Testis (tissue), 2 donors: ENCODE results near the gene TM4SF20.

Experiments
- CTCF ChIP-seq, 3 experiments: fragments of 450-650 bp in 2 of 3; fragments of 200-600 bp in 1 of 3; sonication (generic) in 1 of 3; IDR thresholded peaks; one replicate each; pipeline ENCODE4 v1.5.1; 2016 to 2019; ENCODE audit warnings: antibody characterized with exemption in 3 of 3, mild to moderate bottlenecking in 2 of 3, moderate library complexity in 1 of 3
- POLR2A ChIP-seq: fragments of 450-650 bp; IDR thresholded peaks from one replicate; pipeline ENCODE4 v1.6.1; 2017; ENCODE audit warnings: antibody characterized with exemption, mild to moderate bottlenecking, moderate library complexity

GRCh38 chr2:227347117-227347516, 32.0 kb downstream of the TM4SF20 start:
- no peak for TF ChIP-seq CTCF (IDR thresholded peaks at IDR 0.05)
- no peak for TF ChIP-seq POLR2A
